ENCODE measurements around the gene SNX11. TPM values are rescaled to one million over a fixed set of nuclear protein-coding genes. Genes with fewer than 3 reads are reported as not detected.
A peak's percentile ranks its signal among the peaks of the same experiment; 100 is the strongest.

The SNX11 gene
- total and polyA plus RNA-seq, 4 donors: 6.4 to 11.4 (median 8.5) TPM

GRCh38 chr17:48093341-48094045 is 14.1 kb upstream of the SNX11 start (continued):
- TF ChIP-seq REST (IDR thresholded peaks at IDR 0.05): no peak
- TF ChIP-seq SP1 (IDR thresholded peaks at IDR 0.05): no peak
- TF ChIP-seq HNF4A (conservative IDR thresholded peaks at IDR 0.05): no peak
- no peak for TF ChIP-seq JUND (IDR thresholded peaks at IDR 0.05)
- no peak for TF ChIP-seq RXRA (IDR thresholded peaks at IDR 0.05)

GRCh38 chr17:48095611-48096010 is 12.0 kb upstream of the SNX11 start:
- Histone ChIP-seq H3K36me3 (ENCODE audit: control insufficient read depth in 4 of 4, insufficient read depth in 3 of 4, low read depth in 1 of 4, low read length in 3 of 4) (peaks cover 0 to 3% (median 0%) of the 10 kb centered on the region in 4 donors), H3K9me3 (ENCODE audit: control insufficient read depth in 4 of 4, low read length in 3 of 4) (no peaks in the 10 kb centered on the region), H3K4me1 (ENCODE audit: control insufficient read depth in 4 of 4, insufficient read depth in 4 of 4, low read length in 3 of 4) (peaks cover 0 to 12% (median 7%) of the 10 kb centered on the region in 4 donors), H3K4me3 (ENCODE audit: low read depth in 1 of 3, low read length in 3 of 3) (no peak overlapping the region), H3K9ac (ENCODE audit: low read depth in 1 of 2, low read length in 2 of 2) (no peak overlapping the region), H3K27me3 (ENCODE audit: control insufficient read depth in 4 of 4, insufficient read depth in 4 of 4, low read length in 3 of 4) (no peaks in the 10 kb centered on the region), H3K27ac (ENCODE audit: low read depth in 1 of 2, low read length in 2 of 2) (no peak overlapping the region)
- no peak for DNase-seq (ENCODE audit: low spot score)
- TF ChIP-seq REST (IDR thresholded peaks at IDR 0.05) (no peak), RAD21 (IDR thresholded peaks at IDR 0.05) (no peak), FOXA1 (IDR thresholded peaks at IDR 0.05) (no peak)
- 88% methylated on average over 4 of the region's 4 CpGs for WGBS

- 68% methylated on average over 10 of the region's 10 CpGs for WGBS
- no peaks in the 10 kb centered on the region for H3K27me3 ChIP-seq (ENCODE audit: control insufficient read depth in 4 of 4, insufficient read depth in 4 of 4, low read length in 3 of 4)
- H3K4me3 ChIP-seq (ENCODE audit: low read depth in 1 of 3, low read length in 3 of 3): peak overlapping the region; percentile 51 to 94 (median 77)
- peaks cover 1 to 17% (median 11%) of the 10 kb centered on the region in 4 donors for H3K4me1 ChIP-seq (ENCODE audit: control insufficient read depth in 4 of 4, insufficient read depth in 4 of 4, low read length in 3 of 4)
- H3K27ac ChIP-seq (ENCODE audit: low read depth in 1 of 2, low read length in 2 of 2): peak overlapping the region; percentile 81 to 89
- H3K9me3 ChIP-seq (ENCODE audit: control insufficient read depth in 4 of 4, low read length in 3 of 4): no peaks in the 10 kb centered on the region
- DNase-seq (ENCODE audit: low spot score): no peak
- H3K9ac ChIP-seq (ENCODE audit: low read depth in 1 of 2, low read length in 2 of 2): no peak overlapping the region
- H3K36me3 ChIP-seq (ENCODE audit: control insufficient read depth in 4 of 4, insufficient read depth in 3 of 4, low read depth in 1 of 4, low read length in 3 of 4): no peaks in the 10 kb centered on the region
- no peak for TF ChIP-seq CTCF (IDR thresholded peaks at IDR 0.05; ENCODE audit: low read depth, low read length, missing input control)
- TF ChIP-seq EGR1 (IDR thresholded peaks at IDR 0.05; ENCODE audit: low read depth in 2 of 2): no peak
- no peak for TF ChIP-seq JUND (IDR thresholded peaks at IDR 0.05)
- TF ChIP-seq REST (IDR thresholded peaks at IDR 0.05): no peak
- TF ChIP-seq ATF3 (IDR thresholded peaks at IDR 0.05): no peak
- no peak for TF ChIP-seq YY1 (IDR thresholded peaks at IDR 0.05)
- TF ChIP-seq ZBTB33 (IDR thresholded peaks at IDR 0.05): no peak
- TF ChIP-seq HNF4G (IDR thresholded peaks at IDR 0.05): no peak
- no peak for TF ChIP-seq NR2F2 (IDR thresholded peaks at IDR 0.05)
These were observed 7.4 kb upstream of the SNX11 start for GRCh38 chr17:48100160-48100559.

Measured in liver (tissue), 9 donors.